Body of pancreas (tissue), 4 donors: ENCODE results near the gene SPHK2.

Experiments
- CTCF ChIP-seq, 7 experiments: fragments of 450-650 bp in 4 of 7; fragments of 200-600 bp in 3 of 7; sonication (generic) in 3 of 7; IDR thresholded peaks; one replicate each; pipeline ENCODE4 v1.5.1; 2016 to 2019; ENCODE audit warnings: antibody characterized with exemption in 7 of 7
- POLR2A ChIP-seq, 3 donors: fragments of 450-650 bp; IDR thresholded peaks; one replicate each; pipeline ENCODE4 v1.6.1; 2016; ENCODE audit warnings: antibody characterized with exemption in 3 of 3, mild to moderate bottlenecking in 2 of 3

DNA sequence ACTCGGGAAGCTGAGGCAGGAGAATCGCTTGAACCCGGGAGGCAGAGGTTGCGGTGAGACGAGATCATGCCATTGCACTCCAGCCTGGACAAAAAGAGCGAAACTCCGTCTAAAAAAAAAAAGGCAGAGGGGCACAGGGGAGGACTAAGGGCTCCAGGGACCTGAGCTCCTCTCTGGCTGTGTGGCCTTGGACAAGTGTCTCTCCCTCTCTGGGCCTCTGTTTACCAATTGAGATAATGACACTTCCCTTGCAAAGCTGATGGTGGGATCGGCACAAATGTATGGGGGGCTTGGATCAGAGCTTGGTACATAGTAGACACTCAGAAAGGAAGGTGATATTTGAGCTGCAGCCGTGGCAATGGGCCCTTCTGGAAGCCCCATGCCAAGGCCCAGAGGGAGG is 24.1 kb upstream of the SPHK2 start:
- TF ChIP-seq CTCF (IDR thresholded peaks at IDR 0.05) (no peak), POLR2A (IDR thresholded peaks at IDR 0.05) (no peak)
